SK-N-MC (cell line): Measurements from ENCODE around the gene MBTD1.

Experiments used
- EZH2 ChIP-seq: fragments of 200-600 bp; sonication (generic); IDR thresholded peaks from one replicate; pipeline ENCODE4 v1.6.1; 2017; ENCODE audit warnings: antibody characterized with exemption
- POLR2AphosphoS5 ChIP-seq: IDR thresholded peaks from 2 replicates; pipeline ENCODE4 v1.6.1; 2012; ENCODE audit warnings: mild to moderate bottlenecking, low read depth, low read length, borderline replicate concordance

DNA sequence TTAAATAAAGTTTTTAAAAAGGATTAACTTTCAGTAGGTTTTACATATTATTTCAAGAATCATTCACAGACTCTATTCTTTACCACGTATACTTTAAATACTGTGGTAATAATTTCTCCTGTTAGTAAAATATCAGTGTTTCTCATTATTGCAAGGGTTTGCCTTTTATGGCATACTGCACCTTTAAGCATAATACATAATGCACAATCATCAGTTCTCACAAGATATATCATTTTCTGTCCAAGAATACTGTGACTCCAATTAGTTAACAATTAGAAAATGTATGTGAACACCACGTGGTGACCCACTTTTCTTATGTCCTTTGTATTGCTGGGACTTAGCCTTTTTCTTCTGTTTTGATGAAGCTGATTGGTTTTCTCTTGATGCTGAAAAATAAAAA is 68.0 kb downstream of the MBTD1 start:
- TF ChIP-seq EZH2 (no peak), POLR2AphosphoS5 (no peak)
